Skeletal muscle satellite cell (primary cell): ENCODE measurements around the gene ATP10D.
"Not testable (repeated sequence)": the region's sequence is repeated elsewhere in the genome, so short reads cannot be mapped to it uniquely, and the experiment has no call there.

Source experiments
- H3K27me3 ChIP-seq: 2 replicates; pipeline ENCODE4 v1.7.0; 2013; ENCODE audit warnings: low read length; ENCODE audit not compliant: control insufficient read depth, insufficient read depth
- H3K36me3 ChIP-seq: 2 replicates; pipeline ENCODE4 v1.7.0; 2013; ENCODE audit warnings: mild to moderate bottlenecking, control low read depth, low read length; ENCODE audit not compliant: insufficient read depth
- H3K4me1 ChIP-seq: 2 replicates; pipeline ENCODE4 v1.7.0; 2013; ENCODE audit warnings: low read length; ENCODE audit not compliant: control insufficient read depth, insufficient read depth
- H3K4me2 ChIP-seq: 2 replicates; pipeline ENCODE4 v1.7.0; 2013; ENCODE audit warnings: mild to moderate bottlenecking, low read length
- H3K4me3 ChIP-seq: 2 replicates; pipeline ENCODE4 v1.7.0; 2013; ENCODE audit warnings: low read length
- H3K9ac ChIP-seq: 2 replicates; pipeline ENCODE4 v1.7.0; 2013; ENCODE audit warnings: mild to moderate bottlenecking, low read depth, low read length, moderate library complexity
- H3K9me3 ChIP-seq: replicated peaks from 2 replicates; pipeline ENCODE4 v1.7.0; 2013; ENCODE audit warnings: mild to moderate bottlenecking, control low read depth, low read length

The ATP10D gene

DNA sequence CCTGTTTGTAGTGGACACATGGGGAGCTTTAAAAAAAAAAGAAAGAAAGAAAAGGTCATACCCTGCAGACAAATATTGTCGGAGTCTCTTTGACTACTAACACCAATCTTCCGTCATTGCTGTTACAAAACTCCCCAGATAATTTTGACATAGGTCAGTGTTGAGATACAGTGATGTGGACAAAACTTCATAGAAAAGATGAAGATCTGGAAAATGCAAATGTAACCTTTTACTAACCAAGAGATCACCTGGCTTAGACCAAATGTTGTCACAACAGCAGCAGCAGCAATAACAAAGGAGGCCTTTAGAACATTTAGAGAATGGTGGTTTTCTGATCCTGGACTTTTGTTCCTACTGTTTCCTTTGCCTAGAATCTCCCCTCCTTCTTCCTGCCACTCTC is 13.5 kb upstream of the ATP10D start:
- Histone ChIP-seq H3K27me3 (no peaks in the 10 kb centered on the region), H3K4me1 (peaks cover 12% of the 10 kb centered on the region), H3K9ac (no peak overlapping the region), H3K4me2 (no peak overlapping the region), H3K36me3 (no peaks in the 10 kb centered on the region), H3K9me3 (no peaks in the 10 kb centered on the region), H3K4me3 (no peak overlapping the region)

DNA sequence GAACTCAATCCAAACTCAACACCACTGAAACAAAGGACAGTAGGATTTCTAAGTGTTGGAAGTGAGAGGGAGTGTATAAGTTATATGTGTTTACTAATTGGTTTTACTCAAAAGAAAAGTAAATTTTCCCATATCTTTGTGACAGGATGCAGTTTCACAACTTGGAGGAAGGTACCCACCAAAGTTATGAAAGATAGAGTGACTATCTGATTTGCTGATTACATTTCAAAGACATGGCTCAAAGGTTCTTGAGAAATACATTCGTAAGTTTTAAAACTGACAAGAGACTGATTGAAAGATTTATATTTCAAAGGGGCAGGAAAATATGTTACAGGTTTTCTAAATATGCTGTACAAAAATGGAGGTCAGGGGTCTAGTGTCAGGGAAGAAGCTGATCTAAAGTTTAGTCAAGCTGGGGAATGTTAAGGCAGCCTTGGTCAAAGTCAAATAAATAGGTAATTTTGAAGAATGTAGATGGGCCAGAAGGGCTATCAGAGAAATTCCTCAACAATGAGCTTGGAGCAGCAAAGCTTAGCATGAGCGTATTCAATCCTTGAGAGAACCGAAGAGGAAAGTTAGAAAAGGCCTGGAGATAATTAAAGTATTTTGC is 11.8 kb upstream of the ATP10D start:
- no peak overlapping the region for H3K4me2 ChIP-seq
- H3K27me3 ChIP-seq = no peaks in the 10 kb centered on the region
- H3K9me3 ChIP-seq = no peaks in the 10 kb centered on the region

DNA sequence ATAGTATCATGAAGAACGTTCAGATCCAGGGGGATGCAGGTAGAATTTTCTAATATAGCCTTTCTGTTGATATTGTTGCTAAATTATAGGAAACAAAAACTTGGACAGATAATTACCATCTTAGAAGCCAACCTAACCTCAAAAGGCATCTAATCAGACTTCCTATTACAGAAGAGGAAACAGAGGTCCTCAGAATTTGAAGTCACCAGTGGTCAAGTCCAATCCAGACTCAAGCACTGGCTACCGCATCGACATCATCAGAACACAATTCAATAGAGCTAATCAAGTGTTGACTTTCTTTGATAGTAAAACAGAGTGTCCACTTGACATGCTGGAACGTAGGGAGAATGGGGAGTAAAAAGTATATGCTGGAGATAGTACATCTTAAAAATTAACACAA is 10.3 kb upstream of the ATP10D start:
- no peak overlapping the region for H3K4me2 ChIP-seq
- no peaks in the 10 kb centered on the region for H3K27me3 ChIP-seq
- no peak overlapping the region for H3K4me3 ChIP-seq
- H3K4me1 ChIP-seq = peaks cover 8% of the 10 kb centered on the region
- H3K9ac ChIP-seq = no peak overlapping the region
- no peaks in the 10 kb centered on the region for H3K9me3 ChIP-seq
- no peaks in the 10 kb centered on the region for H3K36me3 ChIP-seq

More for the DNA sequence above, 11.8 kb upstream of the ATP10D start:
- Histone ChIP-seq H3K4me3 (no peak overlapping the region), H3K9ac (no peak overlapping the region), H3K4me1 (peaks cover 12% of the 10 kb centered on the region), H3K36me3 (no peaks in the 10 kb centered on the region)

DNA sequence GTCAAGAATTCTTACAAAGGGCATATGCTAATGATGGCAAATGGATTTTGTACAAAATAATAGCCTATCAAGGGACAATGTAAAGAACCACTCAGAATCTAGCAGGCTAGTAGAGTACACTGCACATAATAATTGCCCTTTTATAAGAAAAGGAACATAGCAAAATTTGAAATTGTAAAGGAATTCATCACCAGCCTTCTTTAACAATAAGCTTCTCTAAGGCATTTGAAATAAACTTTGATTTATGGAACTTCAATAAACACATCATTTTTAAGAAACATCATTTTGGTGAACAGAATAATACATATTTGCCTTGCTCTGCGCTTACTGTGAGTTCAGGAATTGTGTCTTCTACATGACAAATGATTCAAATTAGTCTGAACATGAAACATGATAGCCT is 9.7 kb upstream of the ATP10D start:
- Histone ChIP-seq H3K9me3 (no peaks in the 10 kb centered on the region), H3K27me3 (no peaks in the 10 kb centered on the region), H3K4me1 (peaks cover 2% of the 10 kb centered on the region), H3K4me3 (no peak overlapping the region), H3K4me2 (no peak overlapping the region), H3K9ac (no peak overlapping the region), H3K36me3 (no peaks in the 10 kb centered on the region)

DNA sequence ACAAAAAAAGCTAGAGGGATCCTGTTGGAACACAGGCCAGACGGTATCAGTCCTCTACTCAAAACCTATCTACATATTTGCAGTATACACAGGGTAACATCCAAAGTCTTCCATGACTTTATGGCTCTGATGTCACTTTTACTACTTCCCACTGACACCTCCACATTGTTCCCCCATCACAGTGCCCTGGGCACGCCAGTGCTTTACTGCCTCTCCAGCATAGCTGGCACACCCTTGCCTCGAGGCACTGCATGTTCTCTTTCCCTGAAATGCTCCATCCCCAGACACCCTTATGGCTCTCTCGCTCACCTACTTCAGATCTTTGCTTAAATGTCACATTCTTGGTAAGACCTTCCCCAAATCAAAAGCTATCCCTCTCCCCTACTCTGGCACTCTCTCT is 6.3 kb upstream of the ATP10D start:
- Histone ChIP-seq H3K4me3 (no peak overlapping the region), H3K4me2 (no peak overlapping the region), H3K36me3 (no peaks in the 10 kb centered on the region), H3K9me3 (no peaks in the 10 kb centered on the region), H3K4me1 (peaks cover 5% of the 10 kb centered on the region), H3K9ac (no peak overlapping the region), H3K27me3 (no peaks in the 10 kb centered on the region)

DNA sequence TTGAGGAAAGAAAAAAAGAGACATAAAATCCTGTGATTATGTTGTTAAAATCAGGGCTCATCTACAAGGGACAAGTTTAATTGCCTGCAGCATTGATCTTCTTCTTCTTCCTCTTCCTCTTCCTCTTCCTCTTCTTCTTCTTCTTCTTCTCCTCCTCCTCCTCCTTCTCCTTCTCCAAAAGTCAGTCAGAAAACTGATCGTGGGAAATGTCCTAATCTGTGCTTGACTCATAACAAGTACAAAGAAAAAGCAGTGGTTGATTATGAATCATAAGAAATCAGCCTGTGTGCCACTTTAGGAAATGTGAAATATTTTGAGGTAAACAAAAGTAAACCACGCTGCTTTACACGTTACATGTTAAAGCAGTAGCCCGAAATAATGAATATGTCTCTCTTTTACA is 2.7 kb upstream of the ATP10D start:
- Histone ChIP-seq H3K4me2 (peak overlapping the region; percentile 36), H3K9me3 (no peaks in the 10 kb centered on the region), H3K36me3 (no peaks in the 10 kb centered on the region), H3K4me1 (peaks cover 10% of the 10 kb centered on the region), H3K9ac (no peak overlapping the region), H3K27me3 (no peaks in the 10 kb centered on the region), H3K4me3 (no peak overlapping the region)

DNA sequence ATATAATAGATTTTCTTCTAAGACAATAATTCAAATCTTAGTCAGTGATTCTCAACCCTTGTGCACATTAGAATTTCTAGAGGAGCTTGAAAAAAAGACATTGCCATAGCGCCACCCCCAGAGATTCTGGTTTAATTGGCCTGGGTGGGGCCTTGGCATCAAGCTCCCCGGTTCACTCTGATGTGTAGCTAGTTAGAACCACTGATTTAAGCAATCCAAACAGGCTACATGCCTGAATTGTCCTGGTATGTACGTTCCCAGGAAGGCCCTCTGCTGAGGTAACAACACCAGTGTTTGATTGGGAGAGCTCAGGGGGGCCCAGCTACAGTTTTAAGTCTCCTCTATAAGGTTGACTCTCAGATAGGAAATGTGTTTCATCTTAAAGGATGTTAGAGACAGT is 1.3 kb upstream of the ATP10D start:
- no peak overlapping the region for H3K9ac ChIP-seq
- H3K4me3 ChIP-seq = no peak overlapping the region
- no peak overlapping the region for H3K4me2 ChIP-seq
- no peaks in the 10 kb centered on the region for H3K36me3 ChIP-seq
- peaks cover 13% of the 10 kb centered on the region for H3K4me1 ChIP-seq
- no peaks in the 10 kb centered on the region for H3K9me3 ChIP-seq
- H3K27me3 ChIP-seq = no peaks in the 10 kb centered on the region

DNA sequence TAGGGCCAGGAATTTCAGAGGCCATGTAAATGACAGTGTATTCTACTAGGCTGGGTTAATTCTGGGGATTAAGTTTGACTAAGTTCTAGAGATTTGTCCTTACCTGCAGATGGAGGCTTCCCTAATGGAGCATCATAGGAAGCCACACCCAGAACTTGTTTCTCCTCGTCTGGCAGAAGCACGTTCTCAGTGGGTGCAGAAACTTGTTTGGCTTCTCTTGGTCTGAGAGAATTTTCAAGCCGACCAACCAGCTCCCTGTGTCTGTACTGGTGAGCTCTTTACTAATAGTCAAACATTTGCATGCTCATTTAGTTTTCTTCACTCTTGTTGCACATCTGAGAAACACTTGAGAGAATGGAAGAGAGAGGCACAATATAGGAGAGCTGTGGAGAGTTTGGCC is 907 bp upstream of the ATP10D start:
- H3K27me3 ChIP-seq = no peaks in the 10 kb centered on the region
- no peak overlapping the region for H3K4me3 ChIP-seq
- H3K4me2 ChIP-seq = no peak overlapping the region
- H3K9ac ChIP-seq = no peak overlapping the region
- no peaks in the 10 kb centered on the region for H3K9me3 ChIP-seq
- H3K36me3 ChIP-seq = no peaks in the 10 kb centered on the region
- peaks cover 13% of the 10 kb centered on the region for H3K4me1 ChIP-seq

DNA sequence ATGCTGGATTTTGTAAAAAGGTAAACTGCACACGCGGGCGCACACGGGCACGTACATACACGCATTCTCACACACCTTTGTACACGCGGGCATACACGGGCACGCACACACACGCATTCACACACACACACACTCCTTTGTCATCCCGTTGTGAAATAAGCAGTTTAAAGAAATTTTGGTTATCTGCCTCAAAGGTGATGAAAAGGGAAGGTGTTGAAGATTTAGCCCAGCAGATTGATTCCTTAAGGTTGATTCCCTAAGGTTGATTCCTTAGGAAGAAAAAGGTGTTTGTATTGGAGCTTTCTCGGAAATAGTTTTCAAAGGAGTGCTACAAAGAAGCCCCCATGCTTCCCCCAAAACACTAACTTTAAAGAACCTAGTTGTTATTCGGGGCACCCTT is 693 bp downstream of the ATP10D start:
- peak overlapping the region; percentile 79 for H3K4me3 ChIP-seq
- peaks cover 13% of the 10 kb centered on the region for H3K4me1 ChIP-seq
- no peaks in the 10 kb centered on the region for H3K9me3 ChIP-seq
- no peaks in the 10 kb centered on the region for H3K27me3 ChIP-seq
- H3K9ac ChIP-seq = peak overlapping the region; percentile 88
- peak overlapping the region; percentile 87 for H3K4me2 ChIP-seq
- H3K36me3 ChIP-seq = no peaks in the 10 kb centered on the region

DNA sequence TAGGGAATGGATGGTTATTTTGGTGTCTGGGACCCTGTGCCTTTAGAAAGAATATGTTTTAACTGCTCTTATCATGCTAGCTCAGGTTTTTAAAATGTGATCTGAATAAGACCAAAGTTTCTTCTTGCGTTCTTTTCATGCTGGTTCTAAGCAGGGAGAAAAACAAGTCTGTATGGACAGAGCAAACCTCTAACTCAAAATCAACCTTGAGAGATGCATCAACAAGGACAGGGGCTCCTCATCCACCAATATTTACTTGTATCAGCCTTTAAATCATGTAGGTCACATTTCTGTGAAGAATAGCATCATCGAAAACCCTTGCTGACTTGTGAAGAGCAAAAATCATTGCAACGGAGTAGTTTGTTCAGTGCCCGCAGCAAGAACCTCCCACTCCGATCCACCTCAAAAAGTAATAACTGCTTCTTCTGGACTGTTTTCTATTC is 1.2 kb downstream of the ATP10D start:
- Histone ChIP-seq H3K4me1 (peaks cover 13% of the 10 kb centered on the region), H3K27me3 (no peaks in the 10 kb centered on the region), H3K36me3 (no peaks in the 10 kb centered on the region), H3K4me3 (peak overlapping the region; percentile 79), H3K9me3 (no peaks in the 10 kb centered on the region), H3K4me2 (peak overlapping the region; percentile 87), H3K9ac (peak overlapping the region; percentile 88)

DNA sequence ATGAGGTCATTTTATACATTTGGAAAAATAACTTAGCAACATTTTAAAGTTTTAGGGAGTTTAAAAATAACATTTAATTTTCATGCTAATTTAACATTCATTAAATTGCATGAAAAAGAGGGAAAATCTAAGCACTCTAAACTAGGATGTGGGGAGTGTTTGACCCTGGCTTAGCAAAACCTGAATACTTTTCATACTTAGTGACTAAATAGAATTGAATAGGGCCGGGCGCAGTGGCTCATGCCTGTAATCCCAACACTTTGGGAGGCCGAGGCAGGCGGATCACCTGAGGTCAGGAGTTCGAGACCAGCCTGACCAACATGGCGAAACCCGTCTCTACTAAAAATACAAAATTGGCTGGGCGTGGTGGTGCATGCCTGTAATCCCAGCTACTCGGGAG is 1.7 kb downstream of the ATP10D start:
- H3K4me3 ChIP-seq = peak overlapping the region; percentile 79
- H3K36me3 ChIP-seq, H3K9me3 ChIP-seq, H3K27me3 ChIP-seq: not testable (repeated sequence)
- peaks cover 13% of the 10 kb centered on the region for H3K4me1 ChIP-seq
- H3K4me2 ChIP-seq = peak overlapping the region; percentile 87
- H3K9ac ChIP-seq = peak overlapping the region; percentile 88

DNA sequence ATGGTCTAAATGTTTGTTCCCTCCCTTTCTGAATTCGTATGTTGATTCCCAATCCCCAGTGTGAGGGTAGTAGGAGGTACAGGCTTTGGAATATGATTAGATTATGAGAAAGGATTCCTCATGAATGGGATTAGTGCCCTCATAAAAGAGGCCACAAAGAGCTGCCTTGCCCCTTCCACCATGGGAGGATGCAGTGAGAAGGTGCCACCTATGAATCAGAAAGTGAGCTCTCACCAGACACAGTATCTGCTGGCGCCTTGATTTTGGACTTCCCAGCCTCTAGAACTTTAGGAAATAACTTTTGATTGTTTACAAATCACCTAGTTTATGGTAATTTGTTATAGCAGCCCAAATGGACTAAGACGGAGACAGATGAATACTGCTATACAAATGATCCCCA is 3.6 kb downstream of the ATP10D start:
- no peak overlapping the region for H3K4me2 ChIP-seq
- H3K4me3 ChIP-seq = no peak overlapping the region
- no peak overlapping the region for H3K9ac ChIP-seq
- no peaks in the 10 kb centered on the region for H3K27me3 ChIP-seq
- peaks cover 9% of the 10 kb centered on the region for H3K4me1 ChIP-seq
- no peaks in the 10 kb centered on the region for H3K9me3 ChIP-seq
- H3K36me3 ChIP-seq = no peaks in the 10 kb centered on the region
